Ascending aorta (tissue), 2 donors: ENCODE results near the gene RPS6KA2. TPM values are rescaled to one million over a fixed set of nuclear protein-coding genes. Genes with fewer than 3 reads are reported as not detected.

Experiments used
- DNase-seq, 2 donors: peaks; one replicate each; pipeline ENCODE4 v3.0.0-alpha.2; 2019; ENCODE audit warnings: low spot score in 2 of 2
- H3K27ac ChIP-seq, 2 donors: fragments of 200-600 bp; sonication (generic); one replicate each; pipeline ENCODE4 v1.5.1; 2016 to 2017; ENCODE audit warnings: mild to moderate bottlenecking in 1 of 2
- H3K27me3 ChIP-seq: fragments of 200-600 bp; sonication (generic); one replicate; pipeline ENCODE4 v1.5.1; 2017
- H3K36me3 ChIP-seq, 2 donors: fragments of 200-600 bp; sonication (generic); one replicate each; pipeline ENCODE4 v1.5.1; 2016
- H3K4me1 ChIP-seq, 2 donors: fragments of 200-600 bp; sonication (generic); one replicate each; pipeline ENCODE4 v1.5.1; 2016 to 2017; ENCODE audit warnings: mild to moderate bottlenecking in 1 of 2
- H3K4me3 ChIP-seq, 2 donors: fragments of 200-600 bp; sonication (generic); one replicate each; pipeline ENCODE4 v1.5.1; 2016 to 2017; ENCODE audit warnings: mild to moderate bottlenecking in 1 of 2
- H3K9me3 ChIP-seq, 2 donors: fragments of 200-600 bp; sonication (generic); one replicate each; pipeline ENCODE4 v1.5.1; 2016
- intact Hi-C: fragments of 100-400 bp; cut with DNase I; formaldehyde crosslinking; loops from one replicate; pipeline ENCODE4 v1.15.1; 2023
- total RNA-seq: library from RNA; depleted of rRNA; stranded (reverse); fragments of >200 nt; gene quantifications from one replicate; pipeline ENCODE4 v1.1.0, GENCODE V29; 2016
- TF ChIP-seq, protein P1 (sequence below), 3 experiments: fragments of 200-600 bp in 2 of 3; fragments of 450-650 bp in 1 of 3; sonication (generic) in 2 of 3; IDR thresholded peaks; one replicate each; pipeline ENCODE4 v1.5.1; 2016 to 2019; ENCODE audit warnings: antibody characterized with exemption in 3 of 3, mild to moderate bottlenecking in 1 of 3, moderate library complexity in 1 of 3

Gene RPS6KA2
- total RNA-seq, 1 donor from 2014 or later, result 196 TPM

DNA sequence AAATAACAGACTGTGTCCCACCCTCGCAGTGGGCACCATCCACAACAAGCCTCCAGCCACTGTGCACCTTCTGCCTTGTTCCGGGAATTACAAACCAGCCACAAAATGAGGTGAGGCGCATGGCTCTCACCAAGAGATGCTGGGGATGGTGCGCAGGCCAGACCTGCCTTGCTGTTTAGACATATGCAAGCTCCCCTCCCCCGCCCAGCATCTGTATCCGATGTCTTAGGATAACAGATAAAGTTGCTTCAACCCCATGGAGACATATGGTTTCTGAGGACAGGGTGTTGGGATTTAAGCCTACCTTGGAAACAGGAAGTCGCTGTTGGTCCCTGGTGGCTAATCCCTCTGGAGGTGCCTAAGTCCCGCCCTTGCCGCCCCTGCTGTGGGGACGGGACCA, 194.0 kb downstream of the RPS6KA2 start:
- Histone ChIP-seq H3K27ac (no peak overlapping the region), H3K4me3 (no peak overlapping the region), H3K9me3 (no peaks in the 10 kb centered on the region), H3K4me1 (no peaks in the 10 kb centered on the region), H3K36me3 (peaks cover 23 to 48% of the 10 kb centered on the region in 2 donors), H3K27me3 (no peaks in the 10 kb centered on the region)
- no peak for DNase-seq
- TF ChIP-seq, protein P1, sequence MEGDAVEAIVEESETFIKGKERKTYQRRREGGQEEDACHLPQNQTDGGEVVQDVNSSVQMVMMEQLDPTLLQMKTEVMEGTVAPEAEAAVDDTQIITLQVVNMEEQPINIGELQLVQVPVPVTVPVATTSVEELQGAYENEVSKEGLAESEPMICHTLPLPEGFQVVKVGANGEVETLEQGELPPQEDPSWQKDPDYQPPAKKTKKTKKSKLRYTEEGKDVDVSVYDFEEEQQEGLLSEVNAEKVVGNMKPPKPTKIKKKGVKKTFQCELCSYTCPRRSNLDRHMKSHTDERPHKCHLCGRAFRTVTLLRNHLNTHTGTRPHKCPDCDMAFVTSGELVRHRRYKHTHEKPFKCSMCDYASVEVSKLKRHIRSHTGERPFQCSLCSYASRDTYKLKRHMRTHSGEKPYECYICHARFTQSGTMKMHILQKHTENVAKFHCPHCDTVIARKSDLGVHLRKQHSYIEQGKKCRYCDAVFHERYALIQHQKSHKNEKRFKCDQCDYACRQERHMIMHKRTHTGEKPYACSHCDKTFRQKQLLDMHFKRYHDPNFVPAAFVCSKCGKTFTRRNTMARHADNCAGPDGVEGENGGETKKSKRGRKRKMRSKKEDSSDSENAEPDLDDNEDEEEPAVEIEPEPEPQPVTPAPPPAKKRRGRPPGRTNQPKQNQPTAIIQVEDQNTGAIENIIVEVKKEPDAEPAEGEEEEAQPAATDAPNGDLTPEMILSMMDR (IDR thresholded peaks at IDR 0.05), result no peak
- intact Hi-C loops, result no loop called here

DNA sequence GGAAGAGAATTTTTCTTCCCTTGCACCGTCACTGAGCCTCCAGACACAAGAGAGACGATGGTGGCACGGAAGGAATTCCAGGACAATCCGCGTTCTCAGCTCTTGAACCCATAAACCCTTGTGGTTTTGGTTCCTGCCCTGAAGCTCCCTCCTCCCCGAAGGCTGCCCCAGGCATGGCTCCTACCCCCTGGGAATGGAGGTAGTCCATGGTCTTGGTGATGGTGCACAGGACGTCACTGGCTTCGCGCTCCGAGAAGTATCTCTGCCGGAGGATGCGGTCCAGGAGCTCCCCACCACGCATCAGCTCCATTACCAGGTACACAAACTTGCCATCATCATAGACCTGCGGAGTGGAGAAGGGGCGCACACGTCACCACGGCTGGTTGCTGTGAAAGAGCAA, 196.8 kb downstream of the RPS6KA2 start:
- TF ChIP-seq, protein P1 (IDR thresholded peaks at IDR 0.05), result no peak
- Histone ChIP-seq H3K4me1 (no peaks in the 10 kb centered on the region), H3K36me3 (peaks cover 23 to 42% of the 10 kb centered on the region in 2 donors), H3K9me3 (no peaks in the 10 kb centered on the region), H3K27ac (no peak overlapping the region), H3K27me3 (no peaks in the 10 kb centered on the region), H3K4me3 (no peak overlapping the region)
- DNase-seq, result no peak
- intact Hi-C loops, result no loop called here

DNA sequence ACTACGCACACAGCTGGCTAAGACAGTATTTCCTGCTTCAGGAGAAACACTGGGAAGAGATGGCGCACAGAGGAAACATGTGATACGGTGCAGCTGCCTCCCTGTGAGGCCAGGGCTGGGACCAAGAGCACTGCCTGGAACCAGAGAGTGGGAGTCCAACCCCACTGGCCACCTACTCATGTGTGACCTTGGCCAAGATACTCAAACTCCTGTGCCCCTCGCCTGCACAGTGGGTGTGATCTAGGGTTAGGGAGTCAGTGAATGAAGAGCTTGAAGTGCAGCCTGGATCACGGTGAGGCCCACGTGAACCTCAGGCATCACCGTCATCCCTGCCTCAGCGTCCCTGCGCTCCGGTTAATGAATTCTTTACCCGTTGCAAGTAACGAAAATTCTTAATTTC, 202.6 kb downstream of the RPS6KA2 start:
- H3K36me3 ChIP-seq, result peaks cover 0 to 54% of the 10 kb centered on the region in 2 donors
- intact Hi-C loops, result no loop called here
- no peak overlapping the region for H3K4me3 ChIP-seq
- no peaks in the 10 kb centered on the region for H3K27me3 ChIP-seq
- no peaks in the 10 kb centered on the region for H3K4me1 ChIP-seq
- DNase-seq, result no peak
- TF ChIP-seq, protein P1 (IDR thresholded peaks at IDR 0.05), result no peak
- no peaks in the 10 kb centered on the region for H3K9me3 ChIP-seq
- no peak overlapping the region for H3K27ac ChIP-seq

DNA sequence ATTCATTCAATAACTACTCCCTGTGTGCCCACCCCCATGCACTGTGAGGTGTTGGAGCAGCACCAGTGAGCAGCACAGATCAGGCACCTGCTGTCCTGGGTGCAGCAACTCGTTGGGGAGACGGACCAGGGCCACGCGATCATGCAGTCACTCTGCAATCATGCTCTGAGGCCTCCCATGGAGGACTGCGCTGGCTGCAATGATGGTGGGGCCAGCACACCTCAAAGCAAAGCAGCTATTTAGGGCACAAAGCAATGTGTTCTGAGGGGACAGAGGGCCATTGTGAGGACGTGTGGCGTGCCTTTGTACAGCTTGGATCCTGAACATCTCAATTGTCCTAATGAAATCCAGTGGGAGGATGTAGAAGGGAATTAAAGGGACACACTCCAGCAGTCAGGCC, 203.3 kb downstream of the RPS6KA2 start:
- no peaks in the 10 kb centered on the region for H3K4me1 ChIP-seq
- DNase-seq, result no peak
- peaks cover 0 to 57% of the 10 kb centered on the region in 2 donors for H3K36me3 ChIP-seq
- H3K27me3 ChIP-seq, result no peaks in the 10 kb centered on the region
- no peak overlapping the region for H3K27ac ChIP-seq
- H3K4me3 ChIP-seq, result no peak overlapping the region
- TF ChIP-seq, protein P1 (IDR thresholded peaks at IDR 0.05), result no peak
- intact Hi-C loops, result no loop called here
- no peaks in the 10 kb centered on the region for H3K9me3 ChIP-seq

DNA sequence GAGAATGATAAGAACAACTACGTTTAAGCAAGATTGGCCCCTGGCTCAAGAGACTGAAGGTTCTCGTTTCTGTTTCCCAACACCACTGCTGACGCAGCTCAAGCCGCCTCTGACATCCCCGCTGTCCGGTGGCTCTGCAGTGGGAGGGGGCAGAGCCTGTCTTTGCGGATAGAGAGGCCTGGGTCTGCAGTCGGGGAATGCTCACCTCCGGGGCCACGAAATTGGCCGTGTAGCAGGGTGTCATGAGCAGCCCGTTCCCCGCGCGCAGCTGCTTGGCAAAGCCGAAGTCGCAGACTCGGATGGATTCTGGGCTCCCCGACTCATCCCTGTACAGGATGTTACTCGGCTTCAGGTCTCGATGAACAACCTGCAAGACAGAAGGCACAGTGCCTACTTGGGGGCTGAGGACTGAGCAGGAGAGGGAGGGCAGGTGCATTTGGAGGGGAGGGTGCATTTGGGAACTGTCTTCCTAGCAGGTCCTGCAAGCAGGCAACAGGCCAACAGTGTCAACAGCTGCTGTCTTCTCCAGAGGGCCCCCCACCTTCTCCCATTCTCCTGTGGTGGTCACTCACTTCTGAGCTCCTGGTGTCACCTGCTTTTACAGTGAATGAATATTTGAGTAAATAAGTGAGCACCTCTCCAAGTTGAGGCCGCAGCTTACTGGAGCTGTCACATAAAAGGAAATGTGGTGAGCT, 203.9 kb downstream of the RPS6KA2 start:
- DNase-seq, result no peak
- H3K36me3 ChIP-seq, result peaks cover 5 to 60% of the 10 kb centered on the region in 2 donors
- H3K4me1 ChIP-seq, result no peaks in the 10 kb centered on the region
- no peak overlapping the region for H3K27ac ChIP-seq
- intact Hi-C loops, result no loop called here
- TF ChIP-seq, protein P1 (IDR thresholded peaks at IDR 0.05), result no peak
- H3K9me3 ChIP-seq, result no peaks in the 10 kb centered on the region
- no peaks in the 10 kb centered on the region for H3K27me3 ChIP-seq
- no peak overlapping the region for H3K4me3 ChIP-seq
